Ishikawa (cell line): ENCODE data around the gene CHMP1A.

ENCODE experiments used
- CEBPB ChIP-seq: IDR thresholded peaks from 2 replicates; pipeline ENCODE4 v1.6.1; 2012
- CREB1 ChIP-seq: IDR thresholded peaks from 2 replicates; pipeline ENCODE4 v1.6.1; 2012; ENCODE audit warnings: low read depth
- EGR1 ChIP-seq: IDR thresholded peaks from 2 replicates; pipeline ENCODE4 v1.6.1; 2012
- EP300 ChIP-seq: IDR thresholded peaks from 2 replicates; pipeline ENCODE4 v1.6.1; 2012; ENCODE audit warnings: borderline replicate concordance
- MAX ChIP-seq: IDR thresholded peaks from 2 replicates; pipeline ENCODE4 v1.6.1; 2012
- RAD21 ChIP-seq: IDR thresholded peaks from 2 replicates; pipeline ENCODE4 v1.6.1; 2012; ENCODE audit warnings: low read depth
- REST ChIP-seq: IDR thresholded peaks from 2 replicates; pipeline ENCODE4 v1.6.1; 2012; ENCODE audit warnings: low read depth, mild to moderate bottlenecking
- TAF1 ChIP-seq: IDR thresholded peaks from 2 replicates; pipeline ENCODE4 v1.6.1; 2012; ENCODE audit warnings: low read depth, mild to moderate bottlenecking
- TCF12 ChIP-seq: IDR thresholded peaks from 2 replicates; pipeline ENCODE4 v1.6.1; 2012; ENCODE audit warnings: low read depth
- TEAD4 ChIP-seq: IDR thresholded peaks from 2 replicates; pipeline ENCODE4 v1.6.1; 2012
- ZBTB7A ChIP-seq: IDR thresholded peaks from 2 replicates; pipeline ENCODE4 v1.6.1; 2012; ENCODE audit warnings: low read depth

- TF ChIP-seq RAD21 (no peak), TAF1 (no peak), MAX (no peak), CEBPB (no peak), EP300 (no peak), REST (no peak), EGR1 (no peak), ZBTB7A (no peak), TCF12 (no peak), TEAD4 (no peak), CREB1 (no peak)
These were observed 39.2 kb upstream of the CHMP1A start for GRCh38 chr16:89696670-89697128.
